Activated CD8-positive, alpha-beta T cell treated with anti-CD3 and anti-CD28 coated beads for 36 hours (primary cell): Measurements from ENCODE around the gene PIANP. TPM values are rescaled to one million over a fixed set of nuclear protein-coding genes. Genes with fewer than 3 reads are reported as not detected.

Source experiments
- ATAC-seq: fragments of 200-7000 bp; cut with Tn5 transposase; one replicate; pipeline ENCODE4 v1.10.0; 2021; ENCODE audit warnings: mild to moderate bottlenecking, moderate library complexity
- CTCF ChIA-PET: fragments of 350-600 bp; sonication (Branson Sonifier 250); formaldehyde crosslinking; loops from one replicate; lab custom pipeline; 2021; ENCODE audit warnings: antibody characterized with exemption; lab: Charles Lee
- POLR2A ChIA-PET: fragments of 350-600 bp; sonication (Branson Sonifier 250); formaldehyde crosslinking; loops from one replicate; lab custom pipeline; 2021; ENCODE audit warnings: antibody characterized with exemption; lab: Charles Lee
- DNase-seq: peaks from one replicate; pipeline ENCODE4 v3.0.0-alpha.2; 2020
- H3K27ac Mint-ChIP-seq: one replicate; pipeline ENCODE4 v1.8.0; 2021; ENCODE audit warnings: mild to moderate bottlenecking, mixed read lengths
- H3K27me3 Mint-ChIP-seq: one replicate; pipeline ENCODE4 v1.8.0; 2021; ENCODE audit warnings: mixed read lengths
- H3K36me3 Mint-ChIP-seq: one replicate; pipeline ENCODE4 v1.8.0; 2021; ENCODE audit warnings: low read depth, mixed read lengths
- H3K4me1 Mint-ChIP-seq: one replicate; pipeline ENCODE4 v1.8.0; 2021; ENCODE audit warnings: low read depth, mixed read lengths
- H3K4me3 Mint-ChIP-seq: one replicate; pipeline ENCODE4 v1.8.0; 2021; ENCODE audit warnings: mild to moderate bottlenecking, moderate library complexity, mixed read lengths
- H3K9me3 Mint-ChIP-seq: one replicate; pipeline ENCODE4 v1.8.0; 2021; ENCODE audit warnings: mixed read lengths
- intact Hi-C: fragments of 100-400 bp; cut with micrococcal nuclease; formaldehyde crosslinking; loops from one replicate; pipeline ENCODE4 v1.10.0; 2022
- total RNA-seq, 2 experiments: library from RNA; stranded (reverse); gene quantifications; one replicate each; pipeline ENCODE4 v1.2.3, GENCODE V29; 2021
- TF ChIP-seq, protein P1 (sequence below): fragments of 200-600 bp; IDR thresholded peaks from one replicate; pipeline ENCODE4 v1.8.0; 2022; ENCODE audit warnings: antibody characterized with exemption, mild to moderate bottlenecking

The PIANP gene
- total RNA-seq, 2 experiments from 2014 or later: not detected

DNA sequence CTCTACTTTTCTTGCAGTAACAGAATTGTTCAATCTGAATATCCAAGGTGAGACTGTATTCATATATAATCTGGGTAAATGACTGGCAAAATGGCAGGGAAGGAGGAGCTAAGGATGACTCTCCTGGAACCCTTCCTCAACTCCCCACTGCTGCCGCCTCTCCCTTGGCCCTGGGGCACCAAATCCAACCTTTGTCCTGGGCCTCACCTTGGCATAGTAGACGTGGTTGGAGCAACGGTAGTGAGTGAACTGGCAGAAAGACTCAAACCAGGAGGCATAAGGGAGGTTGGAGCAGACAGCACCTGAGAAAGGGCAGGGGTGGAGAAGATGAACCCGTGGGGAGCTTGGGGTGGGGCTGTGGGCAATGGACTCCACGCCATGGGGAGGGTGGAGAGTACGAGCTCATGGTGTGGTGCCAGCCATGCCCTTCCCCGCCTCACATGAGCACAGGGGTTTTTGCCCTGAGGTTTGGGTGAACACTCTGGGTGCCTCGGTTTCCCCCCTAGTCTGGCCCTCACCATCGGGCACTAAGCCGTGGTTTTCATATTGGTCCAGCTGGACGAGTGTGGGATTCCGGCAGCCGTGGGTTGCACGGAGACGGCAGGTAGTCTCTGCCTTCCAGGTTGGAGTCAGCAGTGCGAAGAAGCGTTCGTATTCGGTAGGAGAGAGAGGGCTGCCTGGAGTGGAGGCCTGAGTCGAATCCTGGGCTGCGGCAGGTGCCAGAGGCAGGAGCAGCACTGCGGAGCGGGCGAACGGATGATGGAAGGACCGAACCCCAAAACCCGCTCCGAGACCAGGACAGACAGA lies 54.1 kb downstream of the PIANP start:
- TF ChIP-seq, protein P1, sequence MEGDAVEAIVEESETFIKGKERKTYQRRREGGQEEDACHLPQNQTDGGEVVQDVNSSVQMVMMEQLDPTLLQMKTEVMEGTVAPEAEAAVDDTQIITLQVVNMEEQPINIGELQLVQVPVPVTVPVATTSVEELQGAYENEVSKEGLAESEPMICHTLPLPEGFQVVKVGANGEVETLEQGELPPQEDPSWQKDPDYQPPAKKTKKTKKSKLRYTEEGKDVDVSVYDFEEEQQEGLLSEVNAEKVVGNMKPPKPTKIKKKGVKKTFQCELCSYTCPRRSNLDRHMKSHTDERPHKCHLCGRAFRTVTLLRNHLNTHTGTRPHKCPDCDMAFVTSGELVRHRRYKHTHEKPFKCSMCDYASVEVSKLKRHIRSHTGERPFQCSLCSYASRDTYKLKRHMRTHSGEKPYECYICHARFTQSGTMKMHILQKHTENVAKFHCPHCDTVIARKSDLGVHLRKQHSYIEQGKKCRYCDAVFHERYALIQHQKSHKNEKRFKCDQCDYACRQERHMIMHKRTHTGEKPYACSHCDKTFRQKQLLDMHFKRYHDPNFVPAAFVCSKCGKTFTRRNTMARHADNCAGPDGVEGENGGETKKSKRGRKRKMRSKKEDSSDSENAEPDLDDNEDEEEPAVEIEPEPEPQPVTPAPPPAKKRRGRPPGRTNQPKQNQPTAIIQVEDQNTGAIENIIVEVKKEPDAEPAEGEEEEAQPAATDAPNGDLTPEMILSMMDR: no peak
- POLR2A ChIA-PET: interaction anchor here (1.4 to 2.1 kb wide), 3 partner anchors 10 to 42 kb away, joined by 3 to 5 read pairs (median 4); partner anchors contain the start of gene ZNF384
- Mint-ChIP-seq H3K4me1 (peaks cover 10% of the 10 kb centered on the region), H3K4me3 (peak overlapping the region; percentile 67), H3K27ac (peak overlapping the region; percentile 56), H3K36me3 (peaks cover 19% of the 10 kb centered on the region), H3K27me3 (no peaks in the 10 kb centered on the region), H3K9me3 (peaks cover 10% of the 10 kb centered on the region)
- ATAC-seq (no peak), DNase-seq (no peak)
- intact Hi-C loops: no loop called here
- CTCF ChIA-PET: interaction anchor here (2.1 kb wide), 1 partner anchor 26 kb away, joined by 5 read pairs; no protein-coding TSS in a partner anchor

DNA sequence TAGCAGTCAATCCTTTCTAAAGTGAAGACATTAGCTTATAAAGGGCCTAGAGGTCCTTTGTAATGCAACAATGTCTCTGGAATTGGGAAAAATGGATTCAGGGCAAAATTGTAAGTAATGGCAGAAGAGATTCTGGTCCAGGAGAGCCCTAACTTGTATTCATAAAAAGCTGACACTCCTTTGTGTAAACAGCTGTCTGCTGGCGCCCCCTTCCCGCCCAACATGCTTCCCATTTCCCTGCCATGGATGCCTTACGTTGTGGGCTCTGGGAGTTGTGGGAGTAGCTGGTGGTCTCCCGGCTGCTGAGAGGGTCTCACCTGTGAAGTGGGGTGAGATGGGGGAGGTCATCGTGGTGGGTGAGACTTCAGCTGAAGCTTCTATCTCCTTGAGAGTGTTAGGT lies 55.7 kb downstream of the PIANP start:
- peaks cover 10% of the 10 kb centered on the region for H3K4me1 Mint-ChIP-seq
- no peaks in the 10 kb centered on the region for H3K27me3 Mint-ChIP-seq
- DNase-seq (no peak), ATAC-seq (no peak)
- H3K36me3 Mint-ChIP-seq: peaks cover 19% of the 10 kb centered on the region
- TF ChIP-seq, protein P1: no peak
- CTCF ChIA-PET: interaction anchor here (1.4 to 2.0 kb wide), 3 partner anchors 10 to 40 kb away, joined by 3 to 8 read pairs (median 6); partner anchors contain the start of gene LPAR5
- POLR2A ChIA-PET: interaction anchor here (0.9 to 3.3 kb wide), 2 partner anchors 10 to 222 kb away, joined by 3 to 15 read pairs; partner anchors contain the start of gene LPAR5
- H3K4me3 Mint-ChIP-seq: no peak overlapping the region
- peaks cover 10% of the 10 kb centered on the region for H3K9me3 Mint-ChIP-seq
- intact Hi-C loops: no loop called here
- no peak overlapping the region for H3K27ac Mint-ChIP-seq

DNA sequence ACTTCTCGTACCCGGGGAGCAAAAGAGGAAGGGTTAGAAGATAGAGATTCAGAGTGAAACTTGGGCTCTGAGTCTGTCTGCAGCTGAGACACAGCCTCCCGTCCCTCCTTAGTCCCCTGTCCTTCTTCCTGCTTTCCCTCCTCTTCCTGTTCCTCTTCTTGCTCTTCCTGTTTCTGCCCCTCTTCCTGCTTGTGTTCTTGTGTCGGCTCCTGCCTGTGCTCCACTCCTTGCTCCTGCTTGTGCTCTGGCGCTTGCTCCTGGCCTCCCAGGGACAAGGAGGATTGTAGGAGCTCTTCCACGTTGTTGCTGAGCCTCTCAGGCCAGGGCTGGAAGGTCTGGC lies 56.4 kb downstream of the PIANP start:
- ATAC-seq (no peak), DNase-seq (no peak)
- CTCF ChIA-PET: interaction anchor here (0.6 to 2.0 kb wide), 6 partner anchors 9 to 40 kb away, joined by 3 to 8 read pairs (median 4); partner anchors contain the start of gene LPAR5
- intact Hi-C loops: no loop called here
- Mint-ChIP-seq H3K27me3 (no peaks in the 10 kb centered on the region), H3K27ac (no peak overlapping the region), H3K4me3 (no peak overlapping the region), H3K4me1 (peaks cover 10% of the 10 kb centered on the region), H3K9me3 (peaks cover 10% of the 10 kb centered on the region), H3K36me3 (peaks cover 19% of the 10 kb centered on the region)
- TF ChIP-seq, protein P1: no peak
- POLR2A ChIA-PET: interaction anchor here (0.9 to 3.3 kb wide), 3 partner anchors 9 to 223 kb away, joined by 3 to 15 read pairs (median 6); partner anchors contain the start of gene LPAR5

Other genes starting within 250 kb of the PIANP start
- gene TAPBPL, start 248.8 kb downstream of the PIANP start, total RNA-seq: 10 to 100 TPM; 23.3 to 28.0 TPM
- 10 to 100 TPM; 50.0 to 51.2 TPM for gene VAMP1, start 230.1 kb downstream of the PIANP start, total RNA-seq
- 100 to 1,000 TPM; 230 to 254 TPM for gene MRPL51, start 207.6 kb downstream of the PIANP start, total RNA-seq
- gene NCAPD2, start 206.7 kb downstream of the PIANP start, total RNA-seq: 100 to 1,000 TPM; 195 to 196 TPM
- 1,000 to 10,000 TPM; 9,109 to 9,234 TPM for gene GAPDH, start 166.3 kb downstream of the PIANP start, total RNA-seq
- gene IFFO1, start 144.8 kb downstream of the PIANP start, total RNA-seq: 1 to 10 TPM; 7.8 to 8.5 TPM
- gene NOP2, start 132.5 kb downstream of the PIANP start, total RNA-seq: 10 to 100 TPM; 87.9 to 89.4 TPM
- gene CHD4, start 93.4 kb downstream of the PIANP start, total RNA-seq: 100 to 1,000 TPM; 273 to 277 TPM
- 1 to 10 TPM; 6.6 to 8.1 TPM for gene LPAR5, start 64.9 kb downstream of the PIANP start, total RNA-seq
- 1 to 10 TPM; 1.3 to 2.0 TPM for gene ACRBP, start 53.4 kb downstream of the PIANP start, total RNA-seq
- 10 to 100 TPM; 16.6 to 16.7 TPM for gene ING4, start 37.7 kb downstream of the PIANP start, total RNA-seq
- 10 to 100 TPM; 55.2 to 56.7 TPM for gene ZNF384, start 11.4 kb downstream of the PIANP start, total RNA-seq
- gene COPS7A, start 23.2 kb upstream of the PIANP start, total RNA-seq: 10 to 100 TPM; 35.9 to 38.8 TPM
- gene MLF2, start 52.3 kb upstream of the PIANP start, total RNA-seq: 100 to 1,000 TPM; 149 to 151 TPM
- 10 to 100 TPM; 78.6 TPM for gene PTMS, start 65.5 kb upstream of the PIANP start, total RNA-seq
- 100 to 1,000 TPM; 264 to 268 TPM for gene LAG3, start 71.7 kb upstream of the PIANP start, total RNA-seq
- gene CD4, start 88.7 kb upstream of the PIANP start, total RNA-seq: 10 to 100 TPM; 11.1 to 14.1 TPM
- 1 to 10 TPM; 2.0 to 2.1 TPM for gene GPR162, start 121.0 kb upstream of the PIANP start, total RNA-seq
- gene P3H3, start 127.6 kb upstream of the PIANP start, total RNA-seq: 1 to 10 TPM; 2.1 to 2.3 TPM
- 1 to 10 TPM in 1 of 2 experiments, under 1 TPM in 1; 0.50 to 1.1 TPM for gene GNB3, start 140.1 kb upstream of the PIANP start, total RNA-seq
- 10 to 100 TPM; 74.6 to 83.8 TPM for gene CDCA3, start 150.5 kb upstream of the PIANP start, total RNA-seq
- gene USP5, start 151.3 kb upstream of the PIANP start, total RNA-seq: 100 to 1,000 TPM; 109 to 112 TPM
- 1,000 to 10,000 TPM; 1,714 to 1,776 TPM for gene TPI1, start 166.7 kb upstream of the PIANP start, total RNA-seq
- 1 to 10 TPM; 2.2 to 2.6 TPM for gene SPSB2, start 172.5 kb upstream of the PIANP start, total RNA-seq
- 1 to 10 TPM; 4.6 to 5.3 TPM for gene LRRC23, start 204.0 kb upstream of the PIANP start, total RNA-seq
- 100 to 1,000 TPM; 315 to 330 TPM for gene ENO2, start 213.8 kb upstream of the PIANP start, total RNA-seq
- gene ATN1, start 227.1 kb upstream of the PIANP start, total RNA-seq: 10 to 100 TPM; 26.4 to 28.5 TPM
- gene RNU7-1, start 243.0 kb upstream of the PIANP start, total RNA-seq: not detected
- gene C12orf57, start 243.2 kb upstream of the PIANP start, total RNA-seq: 100 to 1,000 TPM; 226 to 244 TPM